Activated naive CD8-positive, alpha-beta T cell treated with anti-CD3 and anti-CD28 coated beads, Interleukin-2, amount 50 U/mL, for 24 hours (primary cell): ENCODE results near the gene ATG4C.

Experiments used
- ATAC-seq: fragments of 150-1000 bp; cut with Tn5 transposase; one replicate; pipeline ENCODE4 v1.10.0; 2021
- DNase-seq: peaks from one replicate; pipeline ENCODE4 v3.0.0; 2021
- H3K27ac Mint-ChIP-seq: one replicate; pipeline ENCODE4 v1.8.0; 2021; ENCODE audit warnings: mild to moderate bottlenecking, mixed read lengths
- H3K27me3 Mint-ChIP-seq: one replicate; pipeline ENCODE4 v1.8.0; 2021; ENCODE audit warnings: mixed read lengths
- H3K36me3 Mint-ChIP-seq: one replicate; pipeline ENCODE4 v1.8.0; 2021; ENCODE audit warnings: low read depth, mixed read lengths
- H3K4me1 Mint-ChIP-seq: one replicate; pipeline ENCODE4 v1.8.0; 2021; ENCODE audit warnings: mixed read lengths
- H3K4me3 Mint-ChIP-seq: one replicate; pipeline ENCODE4 v1.8.0; 2021; ENCODE audit warnings: mild to moderate bottlenecking, moderate library complexity, mixed read lengths
- H3K9me3 Mint-ChIP-seq: one replicate; pipeline ENCODE4 v1.8.0; 2021; ENCODE audit warnings: mixed read lengths

The ATG4C gene

DNA sequence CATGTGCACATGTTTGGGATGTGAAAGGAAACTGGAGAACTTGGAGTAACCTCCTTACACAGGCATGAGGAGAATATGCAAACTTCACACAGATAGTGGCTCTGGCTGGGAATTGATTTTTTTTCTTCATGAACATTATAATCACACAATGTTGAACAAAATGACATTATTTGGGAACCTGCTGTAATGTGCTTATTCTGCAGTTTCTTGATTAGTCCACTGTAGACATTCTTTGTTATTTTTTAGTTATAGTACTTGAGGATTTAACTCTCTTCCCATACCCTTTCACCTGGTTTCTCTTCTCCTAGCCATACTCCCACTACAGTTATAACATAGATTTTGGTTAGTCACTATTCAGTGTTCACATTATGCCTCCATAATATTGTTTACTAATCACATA lies 68.3 kb downstream of the ATG4C start:
- DNase-seq = no peak
- no peak for ATAC-seq
- Mint-ChIP-seq H3K27me3 (no peaks in the 10 kb centered on the region), H3K9me3 (no peaks in the 10 kb centered on the region), H3K36me3 (peaks cover 4% of the 10 kb centered on the region), H3K4me3 (no peak overlapping the region), H3K4me1 (no peaks in the 10 kb centered on the region), H3K27ac (no peak overlapping the region)

DNA sequence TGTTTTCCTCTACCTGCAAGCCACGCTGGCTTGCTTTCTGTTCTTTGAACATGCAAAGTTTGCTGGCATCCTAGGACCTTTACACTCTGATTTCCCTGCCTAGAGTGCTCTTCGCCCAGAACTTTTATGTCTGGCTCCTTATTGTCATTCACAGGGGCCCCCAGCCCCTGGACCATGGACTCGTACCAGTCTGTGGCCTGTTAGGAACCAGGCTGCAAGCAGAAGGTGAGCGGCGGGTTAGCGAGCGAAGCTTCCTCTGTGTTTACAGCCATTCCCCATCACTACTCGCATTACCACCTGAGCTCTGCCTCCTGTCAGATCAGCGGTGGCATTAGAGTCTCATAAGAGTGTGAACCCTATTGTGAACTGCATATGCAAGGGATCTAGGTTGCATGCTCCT lies 73.0 kb downstream of the ATG4C start:
- H3K36me3 Mint-ChIP-seq = peaks cover 2% of the 10 kb centered on the region
- H3K4me1 Mint-ChIP-seq = no peaks in the 10 kb centered on the region
- no peaks in the 10 kb centered on the region for H3K9me3 Mint-ChIP-seq
- no peak overlapping the region for H3K27ac Mint-ChIP-seq
- no peaks in the 10 kb centered on the region for H3K27me3 Mint-ChIP-seq
- ATAC-seq (no peak), DNase-seq (no peak)
- no peak overlapping the region for H3K4me3 Mint-ChIP-seq

DNA sequence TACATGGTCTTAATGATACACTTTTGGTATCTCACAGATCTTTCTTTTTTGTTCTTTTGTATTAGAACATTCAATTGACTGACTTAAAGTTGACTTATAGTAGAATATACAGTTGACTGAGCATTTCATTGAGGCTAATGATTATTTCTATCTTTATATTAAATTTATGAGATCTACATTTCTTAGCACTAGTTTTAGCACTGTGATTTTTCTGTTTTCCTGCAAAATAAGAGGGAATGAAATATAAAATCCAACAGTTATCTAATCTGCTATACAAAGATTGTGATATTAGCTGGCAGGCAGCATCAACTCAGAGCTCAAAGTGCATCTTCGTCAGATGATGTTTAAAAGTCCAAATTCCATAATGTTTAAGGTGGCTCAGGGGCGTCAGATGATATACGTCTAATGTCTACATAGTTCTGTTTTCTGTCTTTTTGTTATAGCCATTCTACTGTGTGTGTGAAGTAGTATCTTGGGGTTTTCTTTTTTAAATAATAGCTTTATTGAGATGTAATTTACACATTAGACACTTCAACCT lies 85.4 kb downstream of the ATG4C start:
- DNase-seq (no peak), ATAC-seq (no peak)
- peaks cover 3% of the 10 kb centered on the region for H3K27me3 Mint-ChIP-seq
- H3K9me3 Mint-ChIP-seq = no peaks in the 10 kb centered on the region
- H3K4me1 Mint-ChIP-seq = no peaks in the 10 kb centered on the region
- H3K36me3 Mint-ChIP-seq = no peaks in the 10 kb centered on the region
- H3K4me3 Mint-ChIP-seq = no peak overlapping the region
- no peak overlapping the region for H3K27ac Mint-ChIP-seq

DNA sequence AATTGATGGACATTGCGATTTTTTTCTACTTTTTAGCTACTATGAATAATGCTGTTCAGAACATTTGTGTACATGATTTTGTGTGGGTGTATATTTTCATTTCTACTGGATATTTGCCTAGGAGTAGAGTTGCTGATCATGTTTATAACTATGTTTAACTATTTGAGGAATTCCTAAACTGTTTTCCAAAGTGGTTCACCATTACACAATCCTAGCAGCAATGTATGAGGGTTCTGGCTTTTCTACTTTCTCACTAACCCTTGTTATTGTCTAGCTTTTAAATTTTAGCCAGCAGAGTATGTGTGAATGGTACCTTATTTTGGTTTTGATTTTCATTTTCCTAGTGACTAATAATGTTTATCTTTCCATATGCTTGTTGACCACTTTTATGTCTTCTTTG lies 86.2 kb downstream of the ATG4C start:
- no peak for ATAC-seq
- Mint-ChIP-seq H3K27ac (no peak overlapping the region), H3K9me3 (no peaks in the 10 kb centered on the region), H3K27me3 (peaks cover 9% of the 10 kb centered on the region), H3K4me1 (no peaks in the 10 kb centered on the region), H3K36me3 (no peaks in the 10 kb centered on the region), H3K4me3 (no peak overlapping the region)
- DNase-seq = no peak

DNA sequence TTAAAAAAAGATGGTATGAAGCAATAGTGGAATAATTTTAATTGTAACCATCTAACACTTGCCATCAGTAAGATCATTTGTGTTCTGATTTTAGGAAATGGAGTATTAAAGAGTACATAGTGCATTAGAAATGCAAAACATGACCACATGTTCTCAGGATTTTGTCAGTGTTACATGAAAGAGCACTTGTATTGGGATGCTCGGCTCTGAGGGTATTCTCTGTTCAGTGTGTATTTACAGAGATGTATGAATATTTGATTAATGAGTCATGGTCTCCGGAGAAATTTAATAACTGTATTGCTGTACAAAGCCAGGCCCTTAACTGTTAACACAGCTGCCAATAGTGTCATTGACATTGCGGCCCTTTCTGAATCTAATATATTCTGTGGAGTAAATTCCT lies 91.7 kb downstream of the ATG4C start:
- peaks cover 16% of the 10 kb centered on the region for H3K27me3 Mint-ChIP-seq
- no peaks in the 10 kb centered on the region for H3K9me3 Mint-ChIP-seq
- H3K27ac Mint-ChIP-seq = no peak overlapping the region
- H3K4me1 Mint-ChIP-seq = no peaks in the 10 kb centered on the region
- DNase-seq = no peak
- H3K36me3 Mint-ChIP-seq = no peaks in the 10 kb centered on the region
- no peak for ATAC-seq
- no peak overlapping the region for H3K4me3 Mint-ChIP-seq

DNA sequence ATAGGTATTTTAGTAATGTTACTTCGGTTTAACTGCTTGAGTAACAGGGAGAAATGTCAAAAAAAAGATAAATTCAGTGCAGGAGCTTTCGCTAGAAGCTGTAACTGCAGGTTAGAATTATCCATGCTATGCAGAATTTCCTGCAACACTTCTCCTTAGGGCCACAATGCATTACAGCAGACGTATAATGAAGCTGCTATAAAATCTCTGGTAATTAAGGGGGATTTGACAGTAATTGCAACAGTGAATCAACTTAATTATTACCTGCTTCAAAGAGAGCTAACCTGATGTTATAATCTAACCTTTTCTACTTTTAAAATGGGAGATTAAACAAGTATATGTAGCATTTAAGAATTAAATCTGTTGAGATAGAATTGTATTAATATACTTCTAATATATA lies 92.6 kb downstream of the ATG4C start:
- H3K27me3 Mint-ChIP-seq = peaks cover 16% of the 10 kb centered on the region
- DNase-seq (no peak), ATAC-seq (no peak)
- H3K9me3 Mint-ChIP-seq = no peaks in the 10 kb centered on the region
- no peaks in the 10 kb centered on the region for H3K4me1 Mint-ChIP-seq
- H3K36me3 Mint-ChIP-seq = no peaks in the 10 kb centered on the region
- H3K4me3 Mint-ChIP-seq = no peak overlapping the region
- H3K27ac Mint-ChIP-seq = no peak overlapping the region

DNA sequence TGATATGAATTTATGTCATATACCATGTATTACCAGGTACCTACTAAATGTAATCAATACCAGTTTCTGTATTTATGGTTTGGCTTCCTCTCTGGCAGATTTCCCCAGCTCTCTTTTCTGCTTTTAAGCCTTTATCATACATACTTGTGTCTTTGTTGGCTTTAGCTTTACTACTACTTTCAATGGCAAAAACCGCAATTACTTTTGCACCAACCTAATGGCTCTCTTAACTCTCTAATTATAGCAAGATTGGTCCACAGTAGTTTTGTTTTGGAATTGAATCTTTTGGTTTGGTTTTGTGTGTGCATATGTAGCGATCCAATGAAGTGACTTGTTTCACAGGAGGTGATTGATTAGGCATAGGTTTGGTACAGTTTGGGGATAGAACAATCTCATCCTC lies 93.6 kb downstream of the ATG4C start:
- Mint-ChIP-seq H3K4me3 (no peak overlapping the region), H3K27ac (no peak overlapping the region), H3K9me3 (no peaks in the 10 kb centered on the region), H3K4me1 (no peaks in the 10 kb centered on the region), H3K36me3 (no peaks in the 10 kb centered on the region), H3K27me3 (peaks cover 16% of the 10 kb centered on the region)
- DNase-seq (no peak), ATAC-seq (no peak)

DNA sequence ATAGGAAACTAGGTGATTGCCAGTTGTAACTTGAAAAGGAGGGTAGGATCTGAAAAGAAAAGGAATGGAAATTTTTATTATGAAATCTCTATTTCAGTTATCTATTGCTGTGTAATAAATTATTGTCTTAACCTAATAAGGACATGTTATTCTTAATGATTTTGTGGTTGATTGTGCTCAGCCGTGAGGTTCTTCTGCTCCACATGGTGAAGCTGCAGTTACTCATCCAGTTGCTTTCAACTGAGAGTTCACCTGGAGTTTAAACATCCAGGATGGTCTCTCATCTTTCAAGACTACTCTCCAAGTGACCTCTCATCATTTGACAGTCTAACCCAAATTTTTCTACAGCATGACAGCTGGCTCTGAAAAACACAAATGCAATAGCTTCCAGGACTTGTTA lies 96.0 kb downstream of the ATG4C start:
- no peaks in the 10 kb centered on the region for H3K9me3 Mint-ChIP-seq
- H3K36me3 Mint-ChIP-seq = no peaks in the 10 kb centered on the region
- DNase-seq (no peak), ATAC-seq (no peak)
- H3K4me1 Mint-ChIP-seq = no peaks in the 10 kb centered on the region
- H3K27me3 Mint-ChIP-seq = peaks cover 12% of the 10 kb centered on the region
- no peak overlapping the region for H3K27ac Mint-ChIP-seq
- no peak overlapping the region for H3K4me3 Mint-ChIP-seq

DNA sequence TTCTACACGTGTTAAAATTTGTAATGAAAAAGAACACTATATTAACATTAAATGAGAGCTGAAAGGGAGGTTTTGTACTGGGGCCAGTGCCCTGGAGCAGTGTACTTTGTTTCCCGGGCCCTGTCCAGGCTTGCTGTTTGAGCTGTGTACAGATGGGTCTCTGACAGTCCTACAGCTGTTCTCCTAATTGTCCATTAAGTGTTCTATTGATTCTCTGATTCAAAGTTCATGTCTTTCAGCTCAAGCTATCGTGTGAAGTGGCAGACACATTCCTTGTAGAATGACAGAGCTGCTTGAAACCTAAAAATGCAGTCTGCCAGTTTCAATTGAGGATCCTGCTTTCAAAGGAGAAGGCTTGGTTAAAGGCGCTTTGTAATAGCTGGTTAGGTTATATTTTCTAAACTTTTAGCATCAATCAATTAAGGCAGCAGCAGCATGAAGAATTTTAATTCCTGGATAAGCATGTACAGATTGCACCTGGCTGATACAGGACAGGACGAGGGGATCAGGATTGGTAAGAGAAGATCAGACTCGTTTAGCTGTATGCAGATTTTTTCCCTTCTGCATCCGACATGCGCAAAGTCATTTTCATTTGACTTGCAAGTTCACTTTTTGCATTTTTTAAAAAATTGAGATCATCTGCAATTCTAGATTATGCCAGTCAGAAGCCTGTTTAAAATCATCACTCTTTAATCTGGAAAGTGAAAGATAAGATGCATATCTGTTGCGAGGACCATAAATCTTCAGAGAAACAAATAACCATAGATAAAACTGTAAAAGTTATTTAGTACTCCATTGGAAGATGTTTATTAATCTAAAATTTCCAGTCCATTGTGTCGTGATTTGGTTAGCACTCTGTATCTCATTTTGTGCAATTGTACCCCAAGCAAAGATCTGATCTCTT lies 98.5 kb downstream of the ATG4C start:
- Mint-ChIP-seq H3K36me3 (no peaks in the 10 kb centered on the region), H3K4me1 (no peaks in the 10 kb centered on the region), H3K27ac (no peak overlapping the region), H3K4me3 (no peak overlapping the region), H3K27me3 (peaks cover 30% of the 10 kb centered on the region), H3K9me3 (no peaks in the 10 kb centered on the region)
- DNase-seq (no peak), ATAC-seq (no peak)

DNA sequence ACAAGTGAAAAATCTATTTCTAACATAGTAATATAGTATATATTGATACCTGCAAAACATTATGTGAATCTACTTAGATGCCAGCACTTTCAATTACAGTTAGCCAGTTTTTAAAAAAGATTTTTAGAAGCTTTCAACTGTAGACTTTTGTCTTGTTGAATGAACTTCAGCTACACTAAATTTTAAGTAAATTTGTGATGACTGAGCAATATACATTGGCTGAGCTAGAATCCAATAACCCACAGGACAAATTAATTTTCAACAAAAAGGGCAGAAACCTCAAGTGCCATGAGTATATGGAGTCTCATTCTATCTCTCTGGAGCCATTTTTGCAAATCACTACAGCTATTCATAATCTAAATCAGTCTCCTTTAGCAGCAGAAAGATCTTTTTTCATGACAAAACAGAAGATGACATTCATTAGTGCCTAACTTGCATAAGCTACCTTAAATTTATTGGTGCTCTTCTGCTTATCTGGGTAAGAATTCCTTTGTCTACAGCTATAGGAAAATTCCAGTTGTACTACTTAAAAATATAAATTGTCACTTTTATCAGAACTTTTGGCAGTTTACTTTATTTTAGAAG lies 100.3 kb downstream of the ATG4C start:
- Mint-ChIP-seq H3K4me3 (no peak overlapping the region), H3K36me3 (no peaks in the 10 kb centered on the region), H3K4me1 (no peaks in the 10 kb centered on the region), H3K9me3 (no peaks in the 10 kb centered on the region), H3K27me3 (peaks cover 32% of the 10 kb centered on the region), H3K27ac (no peak overlapping the region)
- no peak for DNase-seq
- no peak for ATAC-seq

DNA sequence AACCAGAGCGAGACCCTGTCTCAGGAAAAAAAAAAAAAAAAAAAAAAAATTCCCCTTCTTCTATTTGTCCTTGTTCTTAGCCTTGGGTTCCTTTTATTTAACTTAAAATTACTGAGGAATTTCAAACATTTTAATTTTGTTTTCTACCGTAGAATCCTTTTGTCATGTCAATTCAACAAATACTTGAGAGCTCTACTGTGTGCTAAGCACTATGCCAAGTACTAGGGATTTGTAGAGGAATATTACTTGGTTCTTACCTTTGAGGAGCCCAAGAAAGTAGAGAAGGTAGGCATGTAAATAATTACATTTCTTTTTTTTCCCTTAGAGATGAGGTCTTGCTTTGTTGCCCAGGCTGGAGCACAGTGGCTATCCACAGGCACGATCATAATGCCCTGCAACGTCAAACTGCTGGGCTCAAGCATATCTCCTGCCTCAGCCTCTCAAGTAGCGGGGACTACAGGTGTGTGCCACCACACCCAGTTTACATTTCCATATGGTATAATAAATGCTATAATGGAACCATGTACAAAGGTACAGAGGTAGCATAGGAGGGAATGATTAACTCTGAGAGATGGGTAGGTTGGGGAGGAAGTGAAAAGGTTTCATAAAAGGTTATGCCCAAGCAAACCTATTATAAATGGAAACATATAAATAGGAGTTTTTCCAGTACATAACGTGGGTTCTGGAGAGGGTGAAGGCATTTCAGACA lies 104.0 kb downstream of the ATG4C start:
- DNase-seq = no peak
- Mint-ChIP-seq H3K27me3 (peaks cover 31% of the 10 kb centered on the region), H3K4me1 (no peaks in the 10 kb centered on the region), H3K27ac (no peak overlapping the region), H3K9me3 (no peaks in the 10 kb centered on the region), H3K36me3 (no peaks in the 10 kb centered on the region), H3K4me3 (no peak overlapping the region)
- no peak for ATAC-seq

DNA sequence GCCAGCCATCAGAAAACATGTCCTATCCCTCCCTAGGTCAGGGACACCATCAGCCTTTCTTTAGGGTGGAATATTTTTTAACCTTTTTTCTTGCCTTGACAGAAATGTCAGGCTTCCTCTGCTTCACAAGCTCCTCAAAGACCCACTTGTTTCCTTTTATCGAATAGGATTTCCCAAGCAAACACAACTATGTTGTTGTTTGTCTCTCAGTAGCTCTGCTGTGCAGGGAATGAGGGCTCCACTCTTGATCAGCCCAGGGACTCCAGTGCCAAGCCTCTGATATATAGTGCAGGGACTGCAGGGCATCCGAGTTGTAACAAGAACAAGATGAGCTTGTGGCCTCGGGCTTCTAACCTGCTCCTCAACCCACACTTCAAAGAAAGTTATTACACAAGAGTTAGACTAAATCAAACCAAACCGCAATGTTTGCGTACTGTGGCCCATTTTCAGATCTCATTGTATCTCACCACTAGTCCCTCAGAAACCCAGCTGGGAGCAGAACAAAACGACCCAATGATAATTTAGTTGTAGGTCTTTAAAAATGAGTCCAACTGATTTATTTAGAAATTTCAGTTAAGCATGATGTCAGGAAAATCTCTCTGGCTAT lies 108.1 kb downstream of the ATG4C start:
- no peak for DNase-seq
- peaks cover 10% of the 10 kb centered on the region for H3K27me3 Mint-ChIP-seq
- H3K36me3 Mint-ChIP-seq = no peaks in the 10 kb centered on the region
- no peak overlapping the region for H3K4me3 Mint-ChIP-seq
- ATAC-seq = no peak
- H3K4me1 Mint-ChIP-seq = no peaks in the 10 kb centered on the region
- H3K27ac Mint-ChIP-seq = no peak overlapping the region
- no peaks in the 10 kb centered on the region for H3K9me3 Mint-ChIP-seq

DNA sequence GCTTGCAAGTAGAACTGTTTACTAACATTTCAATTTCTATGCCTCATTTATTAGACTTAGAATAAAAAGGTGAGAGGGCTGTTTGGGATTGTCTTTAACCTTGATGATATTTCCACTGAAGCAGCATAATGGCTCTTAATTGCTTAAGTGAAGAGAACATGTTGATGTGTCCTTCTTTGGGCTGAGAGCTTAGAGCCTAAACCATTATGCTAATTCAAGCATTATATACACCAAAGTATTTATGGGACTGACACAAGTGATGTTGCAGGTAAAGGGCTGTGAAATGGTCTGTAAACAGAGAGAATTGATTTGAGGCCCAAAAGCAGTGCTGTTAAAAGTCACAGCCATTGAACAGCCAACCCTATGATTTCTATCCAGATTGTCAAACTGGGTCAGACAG lies 113.9 kb downstream of the ATG4C start:
- H3K9me3 Mint-ChIP-seq = no peaks in the 10 kb centered on the region
- H3K36me3 Mint-ChIP-seq = no peaks in the 10 kb centered on the region
- no peak overlapping the region for H3K4me3 Mint-ChIP-seq
- ATAC-seq (no peak), DNase-seq (no peak)
- H3K4me1 Mint-ChIP-seq = no peaks in the 10 kb centered on the region
- no peak overlapping the region for H3K27ac Mint-ChIP-seq
- peaks cover 4% of the 10 kb centered on the region for H3K27me3 Mint-ChIP-seq

DNA sequence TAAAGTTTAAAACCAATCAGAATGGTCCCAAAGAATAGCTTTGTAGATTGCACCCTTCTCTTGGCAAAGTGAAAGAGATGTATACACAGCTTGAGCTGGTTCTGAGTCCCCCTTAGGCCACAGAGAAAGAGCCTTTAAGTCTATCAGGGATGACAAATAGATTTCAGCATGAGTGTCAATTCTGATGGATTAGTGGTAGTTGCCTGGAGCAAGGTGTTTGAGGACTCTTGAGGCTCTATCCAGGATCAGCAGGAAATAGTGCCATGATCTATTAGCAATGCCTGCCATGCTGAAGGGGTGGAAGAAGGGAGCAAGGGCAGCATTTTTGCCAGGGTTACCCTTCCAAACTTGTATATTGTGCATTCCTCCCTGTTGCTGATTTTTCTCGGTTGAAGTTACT lies 116.6 kb downstream of the ATG4C start:
- ATAC-seq (no peak), DNase-seq (no peak)
- H3K27me3 Mint-ChIP-seq = peaks cover 3% of the 10 kb centered on the region
- no peak overlapping the region for H3K4me3 Mint-ChIP-seq
- no peak overlapping the region for H3K27ac Mint-ChIP-seq
- no peaks in the 10 kb centered on the region for H3K9me3 Mint-ChIP-seq
- no peaks in the 10 kb centered on the region for H3K4me1 Mint-ChIP-seq
- H3K36me3 Mint-ChIP-seq = no peaks in the 10 kb centered on the region
